Smooth muscle cell (in vitro differentiated cells): ENCODE results near the gene PTEN. TPM values are rescaled to one million over a fixed set of nuclear protein-coding genes. Genes with fewer than 3 reads are reported as not detected.

Source experiments
- DNase-seq: peaks from one replicate; lab custom pipeline; 2025; ENCODE audit not compliant: unreplicated experiment; lab: John Stamatoyannopoulos, UW
- H2AFZ ChIP-seq: fragments of 200-600 bp; sonication (generic); 2 replicates; pipeline ENCODE4 v1.6.0; 2016; ENCODE audit warnings: antibody characterized with exemption, low read depth, mild to moderate bottlenecking
- H3F3A ChIP-seq: fragments of 200-600 bp; sonication (generic); 2 replicates; pipeline ENCODE4 v1.6.0; 2017; ENCODE audit warnings: antibody characterized with exemption, low read depth
- H3K27ac ChIP-seq: fragments of 200-600 bp; sonication (generic); 2 replicates; pipeline ENCODE4 v1.5.1; 2016; ENCODE audit warnings: low read depth, mild to moderate bottlenecking
- H3K27me3 ChIP-seq: fragments of 200-600 bp; sonication (generic); 2 replicates; pipeline ENCODE4 v1.6.1; 2016; ENCODE audit warnings: low read depth, mild to moderate bottlenecking
- H3K36me3 ChIP-seq: fragments of 200-600 bp; sonication (generic); 2 replicates; pipeline ENCODE4 v1.5.1; 2016; ENCODE audit warnings: low read depth
- H3K4me1 ChIP-seq: fragments of 200-600 bp; sonication (generic); 2 replicates; pipeline ENCODE4 v1.5.1; 2016; ENCODE audit warnings: low read depth
- H3K4me2 ChIP-seq: fragments of 200-600 bp; sonication (generic); 2 replicates; pipeline ENCODE4 v1.6.0; 2016; ENCODE audit warnings: mild to moderate bottlenecking
- H3K4me3 ChIP-seq: fragments of 200-600 bp; sonication (generic); 2 replicates; pipeline ENCODE4 v1.5.1; 2016; ENCODE audit warnings: mild to moderate bottlenecking
- H3K79me2 ChIP-seq: fragments of 200-600 bp; sonication (generic); 2 replicates; pipeline ENCODE4 v1.6.0; 2016; ENCODE audit warnings: low read depth, mild to moderate bottlenecking
- H3K9ac ChIP-seq: fragments of 200-600 bp; sonication (generic); 2 replicates; pipeline ENCODE4 v1.6.0; 2016; ENCODE audit warnings: low read depth
- H3K9me3 ChIP-seq: fragments of 200-600 bp; sonication (generic); replicated peaks from 2 replicates; pipeline ENCODE4 v1.5.1; 2016; ENCODE audit warnings: low read depth
- H4K20me1 ChIP-seq: fragments of 200-600 bp; sonication (generic); 2 replicates; pipeline ENCODE4 v1.6.0; 2016; ENCODE audit warnings: low read depth
- CTCF ChIP-seq: fragments of 200-600 bp; sonication (generic); IDR thresholded peaks from 2 replicates; pipeline ENCODE4 v1.5.1; 2017; ENCODE audit warnings: borderline replicate concordance, mild to moderate bottlenecking, antibody characterized with exemption; ENCODE audit not compliant: insufficient read depth, poor library complexity, severe bottlenecking
- WGBS: methylation state at CpG from one replicate; pipeline ENCODE4 v1.1.7; 2016; ENCODE audit warnings: low lambda C conversion rate; 5-methylcytosine and 5-hydroxymethylcytosine counted together
- polyA plus RNA-seq: library from polyadenylated mRNA; unstranded; fragments of >200 nt; fragmentation: Nextera tagmentation; extraction: Ambion mirVana; gene quantifications from 2 replicates; pipeline ENCODE4 v1.2.1, GENCODE V29; 2016
- total RNA-seq: library from RNA; depleted of rRNA; stranded (reverse); fragments of >200 nt; gene quantifications from 2 replicates; pipeline ENCODE4 v1.2.3, GENCODE V29; 2014

PTEN gene
- total and polyA plus RNA-seq, 2 experiments from 2014 or later: 30.6 to 78.3 TPM

- Histone ChIP-seq H3K27me3 (no peaks in the 10 kb centered on the region), H4K20me1 (no peaks in the 10 kb centered on the region), H2AFZ (no peak overlapping the region), H3F3A (no peaks in the 10 kb centered on the region), H3K4me2 (no peak overlapping the region), H3K27ac (peak overlapping the region; percentile 88), H3K9ac (peak overlapping the region; percentile 48), H3K4me3 (no peak overlapping the region), H3K36me3 (no peaks in the 10 kb centered on the region), H3K79me2 (no peaks in the 10 kb centered on the region), H3K9me3 (no peaks in the 10 kb centered on the region), H3K4me1 (peaks cover 7% of the 10 kb centered on the region)
- no peak for DNase-seq
- 93% methylated on average over 1 of the region's 1 CpG for WGBS
- TF ChIP-seq CTCF: no peak
These were observed 21.2 kb upstream of the PTEN start for GRCh38 chr10:87842220-87842641.

- Histone ChIP-seq H3F3A (no peaks in the 10 kb centered on the region), H3K27me3 (peaks cover 2% of the 10 kb centered on the region), H3K4me1 (peaks cover 7% of the 10 kb centered on the region), H4K20me1 (no peaks in the 10 kb centered on the region), H2AFZ (peak overlapping the region; percentile 18), H3K27ac (peak overlapping the region; percentile 88), H3K9me3 (no peaks in the 10 kb centered on the region), H3K4me2 (peak overlapping the region; percentile 42), H3K4me3 (no peak overlapping the region), H3K9ac (peak overlapping the region; percentile 48), H3K36me3 (no peaks in the 10 kb centered on the region), H3K79me2 (no peaks in the 10 kb centered on the region)
- TF ChIP-seq CTCF: no peak
- DNase-seq: no peak
These were observed 20.5 kb upstream of the PTEN start for GRCh38 chr10:87842776-87843497.

GRCh38 chr10:87843714-87844113 lies 19.7 kb upstream of the PTEN start:
- Histone ChIP-seq H3K36me3 (no peaks in the 10 kb centered on the region), H3K79me2 (no peaks in the 10 kb centered on the region), H2AFZ (no peak overlapping the region), H3K27me3 (peaks cover 8% of the 10 kb centered on the region), H3K9ac (peak overlapping the region; percentile 48), H3F3A (no peaks in the 10 kb centered on the region), H3K9me3 (no peaks in the 10 kb centered on the region), H3K27ac (peak overlapping the region; percentile 88), H3K4me2 (no peak overlapping the region), H3K4me3 (no peak overlapping the region), H4K20me1 (no peaks in the 10 kb centered on the region), H3K4me1 (peaks cover 7% of the 10 kb centered on the region)
- no peak for DNase-seq
- no peak for TF ChIP-seq CTCF
- WGBS: over 99% methylated on average over 4 of the region's 4 CpGs
